ENCODE results near the gene MS4A15.
A peak's percentile ranks its signal among the peaks of the same experiment; 100 is the strongest.
"Not testable (repeated sequence)": the region's sequence is repeated elsewhere in the genome, so short reads cannot be mapped to it uniquely, and the experiment has no call there.

The MS4A15 gene

DNA sequence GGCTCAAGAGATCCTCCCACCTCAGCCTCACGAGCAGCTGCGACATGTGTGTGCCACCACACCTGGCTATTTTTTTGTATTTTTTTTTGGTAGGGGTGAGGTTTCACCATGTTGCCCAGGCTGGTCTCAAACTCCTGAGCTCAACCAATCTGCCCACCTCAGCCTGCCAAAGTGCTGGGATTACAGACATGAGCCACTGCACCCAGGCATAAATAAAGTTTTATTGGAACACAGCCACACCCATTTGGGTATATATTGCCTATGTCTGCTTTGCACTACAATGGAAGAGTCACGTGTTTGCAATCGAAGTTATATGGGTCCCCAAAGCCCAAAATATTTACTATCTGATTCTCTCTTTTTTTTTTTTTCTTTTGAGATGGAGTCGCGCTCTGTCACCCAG is 1.8 kb upstream of the MS4A15 start:
- no peak for DNase-seq (ENCODE audit: low spot score)

DNA sequence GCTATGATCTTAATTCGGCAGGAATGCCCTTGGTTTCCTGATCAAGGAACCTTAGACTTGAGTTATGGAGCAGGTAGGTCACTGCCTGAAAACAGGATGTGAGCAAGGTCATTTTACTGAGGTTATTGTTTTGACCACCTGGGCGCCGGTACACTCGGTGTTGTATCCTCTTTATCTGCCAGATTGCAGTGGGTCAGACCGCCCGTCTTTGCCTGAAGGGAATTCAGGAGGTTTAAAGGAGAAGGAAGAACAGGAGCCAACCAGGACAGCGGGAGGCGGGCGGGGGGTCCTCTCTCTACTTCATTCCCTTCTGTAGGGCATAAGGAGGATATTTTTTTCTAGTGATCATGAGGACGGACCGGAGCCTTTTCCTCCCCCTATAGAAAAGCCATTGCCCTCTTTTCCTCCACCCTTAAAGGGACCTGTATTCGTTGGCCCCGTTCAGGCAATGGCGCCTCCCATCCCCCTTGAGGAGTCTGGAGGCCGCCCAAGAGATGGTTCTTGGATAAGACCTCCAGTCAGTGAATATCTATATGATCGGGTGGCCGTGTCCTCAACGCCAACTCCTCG is 649 bp downstream of the MS4A15 start:
- DNase-seq (ENCODE audit: low spot score): no peak

DNA sequence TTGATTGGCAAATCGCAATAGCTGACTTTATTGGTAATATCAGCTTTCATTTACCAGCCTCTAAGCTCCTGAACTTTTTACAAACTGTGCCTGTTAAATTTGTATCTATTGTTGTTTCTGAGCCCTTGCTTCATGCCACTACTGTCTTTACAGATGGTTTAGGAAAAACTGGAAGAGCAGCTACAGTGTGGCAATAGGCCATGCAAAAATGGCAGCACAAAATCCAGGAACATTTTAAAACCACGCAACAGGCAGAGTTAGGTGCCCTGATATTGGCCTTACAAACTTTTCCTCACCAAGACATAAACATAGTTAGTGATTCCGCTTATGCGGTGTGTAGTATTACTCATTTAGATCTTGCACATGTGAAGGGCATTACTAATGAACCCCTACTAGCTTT is 2.0 kb downstream of the MS4A15 start:
- DNase-seq (ENCODE audit: low spot score): not testable (repeated sequence)

DNA sequence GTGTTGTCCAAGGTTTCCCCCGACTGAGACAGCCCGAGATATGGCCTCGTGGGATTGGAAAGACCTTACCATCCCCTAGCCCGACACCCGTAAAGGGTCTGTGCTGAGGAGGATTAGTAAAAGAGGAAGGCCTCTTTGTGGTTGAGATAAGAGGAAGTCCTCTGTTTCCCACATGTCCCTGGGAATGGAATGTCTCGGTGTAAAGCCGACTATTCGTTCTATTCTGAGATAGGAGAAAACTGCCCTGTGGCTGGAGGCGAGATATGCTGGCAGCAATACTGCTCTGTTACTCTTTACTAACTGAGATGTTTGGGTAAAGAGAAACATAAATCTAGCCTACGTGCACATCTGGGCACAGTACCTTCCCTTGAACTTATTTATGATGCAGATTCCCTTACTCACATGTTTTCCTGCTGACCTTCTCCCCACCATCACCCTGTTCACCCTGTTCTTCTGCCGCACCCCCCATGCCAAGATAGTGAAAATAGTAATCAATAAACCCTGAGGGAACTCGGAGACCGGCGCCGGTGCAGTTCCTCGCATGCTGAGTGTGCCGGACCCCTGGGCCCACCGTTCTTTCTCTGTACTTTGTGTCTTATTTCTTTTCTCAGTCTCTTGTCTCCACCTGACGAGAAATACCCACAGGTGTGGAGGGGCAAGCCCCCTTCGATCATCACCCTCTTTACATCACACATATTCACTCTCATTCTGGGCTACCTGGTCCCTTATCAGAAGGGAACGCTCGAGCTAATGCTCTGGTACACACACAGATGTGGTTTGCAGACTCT is 3.0 kb downstream of the MS4A15 start:
- DNase-seq (ENCODE audit: low spot score): not testable (repeated sequence)

- DNase-seq (ENCODE audit: low spot score): no peak
Observed at GRCh38 chr11:60761436-60762190, 4.9 kb downstream of the MS4A15 start.

DNA sequence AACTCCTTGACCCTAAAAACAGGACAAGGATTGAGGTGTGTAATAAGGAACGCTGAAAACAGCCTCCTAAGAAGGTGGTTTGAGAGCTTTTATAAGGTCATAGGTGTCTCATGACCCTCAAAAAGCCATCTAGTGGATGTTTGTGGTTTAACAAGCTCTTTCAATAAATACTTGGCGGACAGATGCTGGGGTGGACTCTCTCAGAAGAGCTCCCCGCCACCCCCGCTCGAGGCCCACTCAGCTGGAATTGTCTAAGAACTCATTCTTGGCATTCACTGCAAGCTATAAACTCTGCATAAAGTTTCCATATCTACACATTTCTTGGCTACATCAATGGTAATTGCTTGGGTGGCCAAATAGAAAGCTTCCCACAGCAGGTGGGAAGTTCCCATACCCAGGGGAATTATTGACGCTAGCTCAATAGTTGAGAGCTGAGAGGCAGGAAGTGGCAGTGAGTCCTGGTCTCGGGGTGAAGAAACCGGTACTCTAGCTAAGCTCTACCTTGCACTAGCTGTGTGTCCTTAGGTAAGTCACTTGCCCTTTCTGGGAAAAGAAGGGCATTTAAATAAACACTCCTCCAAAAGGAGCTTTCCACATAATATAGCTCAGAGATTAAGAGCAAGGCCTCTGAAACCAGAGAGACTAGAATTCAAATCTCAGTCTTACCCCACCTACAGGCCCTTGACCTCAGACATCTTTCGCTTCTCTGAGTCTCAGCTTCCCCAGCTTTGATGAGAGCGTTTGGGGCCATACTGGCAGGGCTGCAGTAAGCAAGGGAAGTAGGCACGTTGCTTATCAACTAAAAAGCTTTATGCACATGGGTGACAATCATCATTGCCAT is 6.4 kb downstream of the MS4A15 start:
- no peak for DNase-seq (ENCODE audit: low spot score)

- DNase-seq (ENCODE audit: low spot score): no peak
Observed at GRCh38 chr11:60763692-60764369, 7.2 kb downstream of the MS4A15 start.

DNA sequence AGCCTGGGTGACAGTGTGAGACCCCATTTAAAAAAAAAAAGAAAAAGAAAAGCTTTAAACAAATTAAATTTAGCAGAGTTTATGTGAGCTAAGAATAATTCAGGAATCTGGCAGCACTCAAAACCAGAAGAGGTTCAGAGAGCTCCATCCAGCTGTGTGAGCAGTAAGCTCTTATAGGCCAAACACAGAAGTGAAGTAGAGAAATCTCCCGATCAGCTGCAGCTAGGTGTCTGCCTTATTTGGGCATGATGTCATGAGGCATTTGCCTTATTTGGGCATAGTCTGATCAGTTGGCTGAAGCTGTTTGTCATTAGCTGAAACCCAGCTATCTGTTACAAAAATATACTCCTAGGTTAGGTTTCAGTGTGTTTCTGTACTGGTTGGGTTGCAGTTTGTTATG is 8.2 kb downstream of the MS4A15 start:
- DNase-seq (ENCODE audit: low spot score): no peak

DNA sequence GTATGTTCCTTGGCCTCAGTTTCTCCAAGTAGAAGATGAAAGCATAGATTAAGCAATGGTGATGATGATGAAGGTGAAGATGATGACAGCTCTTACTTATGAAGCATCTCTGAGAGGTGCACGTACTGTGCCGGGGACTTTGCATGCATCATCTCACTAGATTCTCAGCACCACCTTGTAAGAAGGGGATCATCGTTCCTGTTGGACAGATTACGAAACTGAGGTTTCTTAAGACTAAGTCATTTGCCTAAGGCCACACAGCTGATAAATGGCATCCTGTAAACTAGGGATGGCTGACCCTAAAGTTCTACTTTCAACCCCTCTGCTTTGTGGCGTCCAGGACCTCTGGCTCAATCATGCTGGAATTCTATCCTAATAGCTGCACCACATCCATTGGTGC is 8.7 kb downstream of the MS4A15 start:
- no peak for DNase-seq (ENCODE audit: low spot score)

GRCh38 chr11:60766547-60766946 is 9.9 kb downstream of the MS4A15 start:
- no peak for DNase-seq (ENCODE audit: low spot score)

DNA sequence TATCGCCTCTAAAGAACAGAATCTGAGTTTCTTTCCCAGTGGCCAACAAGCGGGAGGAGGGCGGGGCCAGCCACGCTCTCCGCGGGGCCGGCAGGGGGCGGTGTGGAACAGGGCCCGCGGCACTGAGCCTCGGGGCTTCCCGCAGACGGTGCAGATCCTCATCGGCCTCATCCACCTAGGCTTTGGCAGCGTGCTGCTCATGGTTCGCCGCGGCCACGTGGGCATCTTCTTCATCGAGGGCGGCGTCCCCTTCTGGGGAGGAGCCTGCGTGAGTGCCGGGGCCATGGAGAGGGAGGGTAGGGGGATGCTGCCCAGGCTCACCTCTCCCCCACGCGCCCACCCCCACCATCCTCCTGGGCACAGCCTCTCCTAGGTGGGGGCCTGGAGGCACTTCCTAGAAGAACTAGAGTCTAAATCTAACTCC is 10.7 kb downstream of the MS4A15 start:
- DNase-seq (ENCODE audit: low spot score): no peak

DNA sequence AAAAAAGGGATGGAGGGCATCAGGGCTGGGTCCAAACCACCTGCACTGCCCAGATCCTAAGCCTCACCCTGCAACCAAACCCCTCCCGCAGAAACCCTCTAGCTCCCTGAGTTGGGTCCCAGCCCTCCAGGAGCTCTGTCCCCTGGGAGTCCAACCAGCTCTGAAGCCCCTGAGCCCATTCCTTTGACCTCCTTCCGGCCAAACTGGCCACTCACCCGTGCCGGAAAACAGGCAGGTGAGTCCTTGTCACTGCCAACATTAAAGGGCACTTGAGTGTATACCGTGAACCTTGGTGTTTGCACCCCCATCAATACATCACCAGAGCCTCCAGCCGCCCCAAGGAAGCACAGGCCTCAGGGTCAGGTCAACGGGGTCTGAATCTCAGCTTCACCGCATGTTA is 11.5 kb downstream of the MS4A15 start:
- DNase-seq (ENCODE audit: low spot score): no peak

DNA sequence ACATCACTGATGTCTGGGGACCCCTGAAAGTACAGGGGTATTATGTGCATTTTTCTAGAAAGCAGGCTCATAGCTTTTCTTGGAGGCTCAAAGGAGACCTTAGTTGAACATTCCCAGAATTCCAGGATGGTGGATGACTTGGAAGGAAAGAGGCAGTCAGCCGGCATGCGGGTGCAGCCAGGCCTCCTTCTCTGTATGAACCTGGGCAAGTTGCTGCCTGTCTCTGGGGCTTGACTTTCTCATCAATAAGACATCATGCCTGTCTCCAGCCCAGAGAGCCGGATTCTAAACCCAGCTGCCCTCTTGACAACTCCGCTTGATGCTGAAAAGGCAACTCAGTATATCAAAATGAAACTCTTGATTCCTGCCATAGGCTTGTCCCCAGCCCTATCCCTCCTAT is 12.6 kb downstream of the MS4A15 start:
- DNase-seq (ENCODE audit: low spot score): no peak

DNA sequence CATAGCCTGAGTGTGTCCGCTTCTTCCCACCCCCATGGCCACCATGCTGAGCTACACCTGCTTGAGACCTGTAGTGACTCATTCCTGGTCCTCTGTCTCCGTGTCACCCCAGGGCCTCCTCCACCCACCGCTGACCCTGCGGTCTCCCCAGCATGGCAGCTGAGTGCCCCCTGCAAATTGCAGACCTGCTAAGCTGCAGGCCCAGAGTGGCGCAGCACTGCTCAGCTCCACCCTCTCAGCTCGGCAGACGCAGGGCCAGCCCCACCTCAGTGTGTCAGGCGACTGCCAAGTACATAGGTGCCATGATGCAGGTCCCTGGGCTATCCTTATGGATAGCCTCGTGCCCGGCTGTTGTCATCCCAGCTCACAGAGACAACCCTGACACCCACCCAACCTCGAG is 13.1 kb downstream of the MS4A15 start:
- DNase-seq (ENCODE audit: low spot score): no peak

- no peak for DNase-seq (ENCODE audit: low spot score)
Observed at GRCh38 chr11:60771146-60771545, 14.5 kb downstream of the MS4A15 start.

GRCh38 chr11:60771879-60772525 is 15.3 kb downstream of the MS4A15 start:
- DNase-seq (ENCODE audit: low spot score): no peak

DNA sequence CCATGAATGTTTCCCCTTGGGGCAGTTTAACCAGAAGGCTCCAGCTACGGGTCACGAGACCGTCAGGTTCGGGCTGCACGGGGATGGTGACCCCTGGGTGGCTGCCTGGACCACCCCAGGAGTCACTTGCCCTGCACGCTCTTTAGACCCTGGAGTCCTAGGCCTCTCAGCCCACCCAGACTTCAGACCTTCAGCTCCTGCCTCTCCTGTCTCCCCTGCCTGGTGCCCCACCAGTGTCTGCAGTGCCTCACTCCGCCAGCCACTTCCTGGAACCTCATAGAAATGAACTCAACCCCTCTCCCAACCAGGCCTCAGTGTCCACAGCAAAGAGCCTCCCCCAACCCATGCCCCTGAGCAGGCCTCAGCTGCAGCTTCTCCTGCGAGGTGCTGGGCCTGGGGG is 16.0 kb downstream of the MS4A15 start:
- no peak for DNase-seq (ENCODE audit: low spot score)

- DNase-seq (ENCODE audit: low spot score): no peak
Observed at GRCh38 chr11:60774726-60775125, 18.1 kb downstream of the MS4A15 start.

- peak; percentile 91 for DNase-seq (ENCODE audit: low spot score)
Observed at GRCh38 chr11:60775420-60775961, 18.8 kb downstream of the MS4A15 start.

DNA sequence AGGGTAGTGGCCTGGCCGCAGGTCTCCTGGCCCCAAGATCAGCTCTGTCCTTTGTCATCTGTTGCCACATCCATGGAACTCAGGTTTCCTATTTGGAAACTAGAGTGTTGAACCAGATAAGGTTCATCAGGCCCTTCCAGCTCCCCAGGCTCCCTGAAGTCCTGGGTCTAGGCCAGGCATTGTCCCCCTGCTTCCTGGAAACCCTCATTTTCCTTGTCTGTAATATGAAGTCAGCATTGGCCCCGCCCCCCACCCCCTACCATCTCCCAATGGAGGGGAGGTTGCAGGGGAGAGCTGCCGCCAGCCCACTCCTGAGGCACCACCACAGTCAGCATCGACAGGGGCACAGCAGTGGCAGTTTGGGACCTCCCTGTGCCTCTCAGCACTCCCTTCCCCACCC is 19.5 kb downstream of the MS4A15 start:
- no peak for DNase-seq (ENCODE audit: low spot score)

- DNase-seq (ENCODE audit: low spot score): no peak
Observed at GRCh38 chr11:60777106-60777505, 20.4 kb downstream of the MS4A15 start.
